Stimulated activated CD8-positive, alpha-beta memory T cell treated with anti-CD3 and anti-CD28 coated beads, Interleukin-15, amount 100 ng/mL, for 1 hour (primary cell): Measurements from ENCODE around the gene DLGAP4.

Experiments
- DNase-seq: peaks from one replicate; pipeline ENCODE4 v3.0.0-alpha.2; 2020; ENCODE audit warnings: low read depth

Gene DLGAP4

GRCh38 chr20:36274181-36274841, 31.8 kb upstream of the DLGAP4 start:
- no peak for DNase-seq

GRCh38 chr20:36275011-36275410, 31.1 kb upstream of the DLGAP4 start:
- DNase-seq, result no peak

GRCh38 chr20:36275441-36276189, 30.5 kb upstream of the DLGAP4 start:
- DNase-seq, result no peak

- DNase-seq, result no peak
Observed at GRCh38 chr20:36277546-36277945, 28.6 kb upstream of the DLGAP4 start.

- no peak for DNase-seq
Observed at GRCh38 chr20:36279362-36279761, 26.8 kb upstream of the DLGAP4 start.

- no peak for DNase-seq
Observed at GRCh38 chr20:36279776-36280175, 26.4 kb upstream of the DLGAP4 start.

- DNase-seq, result no peak
Observed at GRCh38 chr20:36281785-36282380, 24.3 kb upstream of the DLGAP4 start.

- DNase-seq, result no peak
Observed at GRCh38 chr20:36284751-36285150, 21.4 kb upstream of the DLGAP4 start.

GRCh38 chr20:36285746-36286447, 20.2 kb upstream of the DLGAP4 start:
- no peak for DNase-seq

GRCh38 chr20:36297656-36298055, 8.5 kb upstream of the DLGAP4 start:
- no peak for DNase-seq

- no peak for DNase-seq
Observed at GRCh38 chr20:36298061-36298460, 8.1 kb upstream of the DLGAP4 start.

GRCh38 chr20:36298795-36299339, 7.3 kb upstream of the DLGAP4 start:
- DNase-seq, result no peak

GRCh38 chr20:36299459-36299858, 6.7 kb upstream of the DLGAP4 start:
- no peak for DNase-seq

- DNase-seq, result no peak
Observed at GRCh38 chr20:36301359-36302119, 4.6 kb upstream of the DLGAP4 start.

GRCh38 chr20:36303020-36303595, 3.0 kb upstream of the DLGAP4 start:
- DNase-seq, result no peak

GRCh38 chr20:36303831-36304230, 2.3 kb upstream of the DLGAP4 start:
- no peak for DNase-seq

- no peak for DNase-seq
Observed at GRCh38 chr20:36304786-36305495, 1.2 kb upstream of the DLGAP4 start.

GRCh38 chr20:36306553-36307411, 643 bp downstream of the DLGAP4 start:
- DNase-seq, result no peak
